SK-N-SH (cell line): ENCODE data around the gene MACROD2. TPM values are rescaled to one million over a fixed set of nuclear protein-coding genes. Genes with fewer than 3 reads are reported as not detected.
A peak's percentile ranks its signal among the peaks of the same experiment; 100 is the strongest.

Source experiments
- CTCF ChIA-PET: fragments of 300-600, 350-600 bp; formaldehyde crosslinking; extraction: SDS; loops from one replicate; lab custom pipeline; 2021; lab: Yijun Ruan, JAX
- POLR2A ChIA-PET: fragments of 350-600 bp; sonication (Branson Sonifier 250); formaldehyde crosslinking; extraction: SDS; loops from one replicate; lab custom pipeline; 2020; ENCODE audit warnings: antibody characterized with exemption, inconsistent platforms; lab: Yijun Ruan, JAX
- DNase-seq: peaks from one replicate; pipeline ENCODE4 v3.0.0; 2012
- H2AFZ ChIP-seq: fragments of 200-600 bp; sonication (generic); 2 replicates; pipeline ENCODE4 v1.8.1; 2016; ENCODE audit warnings: antibody characterized with exemption, mild to moderate bottlenecking, low read depth
- H3F3A ChIP-seq: fragments of 200-600 bp; sonication (generic); replicated peaks from 2 replicates; pipeline ENCODE3; 2016; ENCODE audit warnings: antibody characterized with exemption, mild to moderate bottlenecking; ENCODE audit not compliant: insufficient read depth
- H3K27ac ChIP-seq, 2 experiments: fragments of 200-500 bp in 1 of 2; fragments of 200-600 bp in 1 of 2; sonication (Bioruptor generic) in 1 of 2; sonication (generic), shearing (Covaris generic) in 1 of 2; 2 replicates each; pipeline versions ENCODE4 v1.5.1 to v1.6.1; 2014 to 2016; ENCODE audit warnings: low read depth in 2 of 2, inconsistent platforms in 1 of 2, low read length in 1 of 2, mild to moderate bottlenecking in 1 of 2, mixed read lengths in 1 of 2
- H3K27me3 ChIP-seq: fragments of 200-600 bp; sonication (generic), shearing (Covaris generic); 2 replicates; pipeline ENCODE4 v1.6.1; 2016; ENCODE audit warnings: mixed run types; ENCODE audit not compliant: insufficient read depth
- H3K36me3 ChIP-seq, 2 experiments: fragments of 200-500 bp in 1 of 2; fragments of 200-600 bp in 1 of 2; sonication (Bioruptor generic) in 1 of 2; sonication (generic) in 1 of 2; replicated peaks in 1 of 2; 2 replicates each; pipeline versions ENCODE3 to v1.5.1; 2014 to 2016; ENCODE audit warnings: low read length in 1 of 2, mild to moderate bottlenecking in 1 of 2; ENCODE audit not compliant: insufficient read depth in 2 of 2, control insufficient read depth in 1 of 2
- H3K4me1 ChIP-seq, 2 experiments: fragments of 200-500 bp in 1 of 2; fragments of 200-600 bp in 1 of 2; sonication (Bioruptor generic) in 1 of 2; sonication (generic), shearing (Covaris generic) in 1 of 2; 2 replicates each; pipeline versions ENCODE4 v1.5.1 to v1.6.1; 2014 to 2016; ENCODE audit warnings: low read depth in 1 of 2, low read length in 1 of 2, mixed run types in 1 of 2; ENCODE audit not compliant: insufficient read depth in 2 of 2, control insufficient read depth in 1 of 2
- H3K4me2 ChIP-seq: fragments of 200-600 bp; sonication (generic), shearing (Covaris generic); 2 replicates; pipeline ENCODE4 v1.6.1; 2017; ENCODE audit warnings: mixed run types
- H3K4me3 ChIP-seq, 2 experiments: fragments of 200-500 bp in 1 of 2; fragments of 200-600 bp in 1 of 2; sonication (Bioruptor generic) in 1 of 2; sonication (generic), shearing (Covaris generic) in 1 of 2; 2 replicates each; pipeline versions ENCODE4 v1.5.1 to v1.8.1; 2014 to 2016; ENCODE audit warnings: low read depth in 2 of 2, inconsistent platforms in 1 of 2, low read length in 1 of 2, mild to moderate bottlenecking in 1 of 2, mixed read lengths in 1 of 2, moderate library complexity in 1 of 2
- H3K79me2 ChIP-seq: fragments of 200-600 bp; sonication (generic); 2 replicates; pipeline ENCODE4 v1.8.1; 2017; ENCODE audit warnings: mild to moderate bottlenecking; ENCODE audit not compliant: insufficient read depth
- H3K9ac ChIP-seq: fragments of 200-600 bp; sonication (generic); 2 replicates; pipeline ENCODE4 v1.6.1; 2017; ENCODE audit warnings: mixed run types
- H3K9me2 ChIP-seq: fragments of 200-600 bp; sonication (generic); 2 replicates; pipeline ENCODE4 v1.6.1; 2017; ENCODE audit warnings: mixed run types
- H3K9me3 ChIP-seq: fragments of 200-600 bp; sonication (generic); 2 replicates; pipeline ENCODE4 v1.6.1; 2017; ENCODE audit warnings: mixed run types, mild to moderate bottlenecking, moderate library complexity
- H4K20me1 ChIP-seq: fragments of 200-600 bp; sonication (generic); 2 replicates; pipeline ENCODE4 v1.6.1; 2017; ENCODE audit warnings: mild to moderate bottlenecking, mixed run types; ENCODE audit not compliant: insufficient read depth
- ELF1 ChIP-seq: IDR thresholded peaks from 2 replicates; pipeline ENCODE4 v1.4.0; 2012
- EP300 ChIP-seq, 2 experiments: IDR thresholded peaks; 2 replicates each; pipeline versions ENCODE4 v1.4.0 to v1.6.1; 2012; ENCODE audit warnings: borderline replicate concordance in 1 of 2, low read depth in 1 of 2, low read length in 1 of 2
- FOSL2 ChIP-seq: IDR thresholded peaks from 2 replicates; pipeline ENCODE4 v1.4.0; 2012; ENCODE audit warnings: low read depth, mild to moderate bottlenecking, moderate library complexity, borderline replicate concordance
- FOXJ3 ChIP-seq: sonication (generic); formaldehyde crosslinking; IDR thresholded peaks from 2 replicates; pipeline ENCODE4 v1.5.1; 2020; ENCODE audit warnings: mild to moderate bottlenecking, missing genetic modification reagents
- FOXM1 ChIP-seq: IDR thresholded peaks from 2 replicates; pipeline ENCODE4 v1.4.0; 2012; ENCODE audit warnings: low read depth, mild to moderate bottlenecking
- GABPA ChIP-seq: IDR thresholded peaks from 2 replicates; pipeline ENCODE4 v1.4.0; 2012; ENCODE audit warnings: low read depth, mild to moderate bottlenecking
- GATA2 ChIP-seq: sonication (generic); formaldehyde crosslinking; IDR thresholded peaks from 2 replicates; pipeline ENCODE4 v1.5.0; 2020; ENCODE audit warnings: mild to moderate bottlenecking, missing genetic modification reagents
- JUND ChIP-seq: IDR thresholded peaks from 2 replicates; pipeline ENCODE4 v1.4.0; 2012
- MEF2A ChIP-seq: IDR thresholded peaks from 2 replicates; pipeline ENCODE4 v1.4.0; 2012; ENCODE audit warnings: low read depth, borderline replicate concordance
- MXI1 ChIP-seq: IDR thresholded peaks from 2 replicates; pipeline ENCODE4 v1.6.1; 2012; ENCODE audit warnings: mild to moderate bottlenecking, low read depth, low read length, improper control_type of control experiment
- NFIC ChIP-seq: IDR thresholded peaks from 2 replicates; pipeline ENCODE4 v1.4.0; 2012; ENCODE audit warnings: borderline replicate concordance
- NRF1 ChIP-seq: IDR thresholded peaks from 2 replicates; pipeline ENCODE4 v1.6.1; 2012; ENCODE audit warnings: low read depth, mild to moderate bottlenecking, low read length
- POLR2AphosphoS5 ChIP-seq: IDR thresholded peaks from 2 replicates; pipeline ENCODE4 v1.6.1; 2012; ENCODE audit warnings: low read depth, low read length
- RAD21 ChIP-seq: IDR thresholded peaks from 2 replicates; pipeline ENCODE4 v1.6.1; 2012; ENCODE audit warnings: mild to moderate bottlenecking, low read length
- RCOR1 ChIP-seq: fragments of 150-350 bp; IDR thresholded peaks from 2 replicates; pipeline ENCODE4 v1.6.1; 2017; ENCODE audit warnings: antibody characterized with exemption, low read length
- RXRA ChIP-seq: IDR thresholded peaks from 2 replicates; pipeline ENCODE4 v1.4.0; 2012; ENCODE audit warnings: low read depth, mild to moderate bottlenecking, borderline replicate concordance
- SIN3A ChIP-seq: IDR thresholded peaks from 2 replicates; pipeline ENCODE4 v1.6.1; 2012; ENCODE audit warnings: low read depth, mild to moderate bottlenecking, low read length, moderate library complexity, borderline replicate concordance
- SMC3 ChIP-seq: IDR thresholded peaks from 2 replicates; pipeline ENCODE4 v1.6.1; 2012; ENCODE audit warnings: low read depth, low read length, improper control_type of control experiment
- TAF1 ChIP-seq: IDR thresholded peaks from 2 replicates; pipeline ENCODE4 v1.6.1; 2012; ENCODE audit warnings: low read depth, mild to moderate bottlenecking, low read length, moderate library complexity, borderline replicate concordance
- TEAD4 ChIP-seq: IDR thresholded peaks from 2 replicates; pipeline ENCODE4 v1.4.0; 2012; ENCODE audit warnings: mild to moderate bottlenecking, borderline replicate concordance; ENCODE audit not compliant: insufficient read depth
- WGBS: methylation state at CpG from one replicate; pipeline ENCODE4 v1.1.6; 2017; ENCODE audit warnings: low lambda C conversion rate; 5-methylcytosine and 5-hydroxymethylcytosine counted together
- polyA plus RNA-seq, 3 experiments: library from polyadenylated mRNA; depleted of rRNA; stranded (reverse); fragments of >200 nt; gene quantifications; 2 replicates each; pipeline ENCODE4 v1.2.3, GENCODE V29; 2012
- TF ChIP-seq, protein P1 (sequence below): fragments of 200-600 bp; sonication (generic); IDR thresholded peaks from 2 replicates; pipeline ENCODE4 v1.6.1; 2017; ENCODE audit warnings: antibody characterized with exemption, mild to moderate bottlenecking, moderate library complexity
- TF ChIP-seq, protein P2 (sequence below): fragments of 150-350 bp; IDR thresholded peaks from 2 replicates; pipeline ENCODE4 v1.6.1; 2017; ENCODE audit warnings: antibody characterized with exemption, low read length, low read depth, borderline replicate concordance
- TF ChIP-seq, protein P3 (sequence below): IDR thresholded peaks from 2 replicates; pipeline ENCODE4 v1.4.0; 2012; ENCODE audit warnings: low read depth
- TF ChIP-seq, protein P4 (sequence below): IDR thresholded peaks from 2 replicates; pipeline ENCODE4 v1.6.1; 2012; ENCODE audit warnings: mild to moderate bottlenecking, low read depth, low read length, moderate library complexity

The MACROD2 gene
- polyA plus RNA-seq, 1 of the 3 experiments (the other 2 are of a cell fraction): 0.33 TPM

DNA sequence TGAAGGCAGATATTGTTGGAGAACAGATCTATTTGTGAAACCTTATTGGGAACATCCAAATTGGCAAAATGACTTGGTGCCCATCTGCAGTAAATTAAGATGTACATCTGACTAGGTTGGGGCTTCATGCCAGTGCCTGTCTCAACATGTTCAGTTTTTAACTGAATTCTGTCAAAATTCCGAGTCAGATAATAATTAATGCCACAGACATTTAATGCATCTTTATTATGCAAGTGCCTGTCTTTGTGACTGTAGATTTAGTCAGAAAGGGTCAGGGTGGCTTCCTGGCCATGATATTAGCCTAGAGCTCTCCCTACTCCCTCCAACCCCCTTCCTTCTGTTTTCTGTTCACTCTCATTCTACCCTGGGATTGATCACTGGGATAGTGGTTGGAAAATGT, 541.4 kb downstream of the MACROD2 start (continued):
- TF ChIP-seq, protein P1, sequence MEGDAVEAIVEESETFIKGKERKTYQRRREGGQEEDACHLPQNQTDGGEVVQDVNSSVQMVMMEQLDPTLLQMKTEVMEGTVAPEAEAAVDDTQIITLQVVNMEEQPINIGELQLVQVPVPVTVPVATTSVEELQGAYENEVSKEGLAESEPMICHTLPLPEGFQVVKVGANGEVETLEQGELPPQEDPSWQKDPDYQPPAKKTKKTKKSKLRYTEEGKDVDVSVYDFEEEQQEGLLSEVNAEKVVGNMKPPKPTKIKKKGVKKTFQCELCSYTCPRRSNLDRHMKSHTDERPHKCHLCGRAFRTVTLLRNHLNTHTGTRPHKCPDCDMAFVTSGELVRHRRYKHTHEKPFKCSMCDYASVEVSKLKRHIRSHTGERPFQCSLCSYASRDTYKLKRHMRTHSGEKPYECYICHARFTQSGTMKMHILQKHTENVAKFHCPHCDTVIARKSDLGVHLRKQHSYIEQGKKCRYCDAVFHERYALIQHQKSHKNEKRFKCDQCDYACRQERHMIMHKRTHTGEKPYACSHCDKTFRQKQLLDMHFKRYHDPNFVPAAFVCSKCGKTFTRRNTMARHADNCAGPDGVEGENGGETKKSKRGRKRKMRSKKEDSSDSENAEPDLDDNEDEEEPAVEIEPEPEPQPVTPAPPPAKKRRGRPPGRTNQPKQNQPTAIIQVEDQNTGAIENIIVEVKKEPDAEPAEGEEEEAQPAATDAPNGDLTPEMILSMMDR: no peak
- no peak for TF ChIP-seq TAF1
- no peak for TF ChIP-seq FOSL2
- TF ChIP-seq MEF2A: no peak
- no peak for TF ChIP-seq FOXM1
- TF ChIP-seq RXRA: no peak
- TF ChIP-seq EP300 (IDR thresholded peaks at IDR 0.05; ENCODE audit: borderline replicate concordance in 1 of 2, low read depth in 1 of 2, low read length in 1 of 2): peak in 1 of 2 experiments; percentile 93; a peak in 2 of 4 replicates
- no peak for TF ChIP-seq MXI1
- no peak for TF ChIP-seq SIN3A
- no peak for TF ChIP-seq ELF1
- no peak for TF ChIP-seq JUND
- TF ChIP-seq, all 33 proteins: peak for 8

DNA sequence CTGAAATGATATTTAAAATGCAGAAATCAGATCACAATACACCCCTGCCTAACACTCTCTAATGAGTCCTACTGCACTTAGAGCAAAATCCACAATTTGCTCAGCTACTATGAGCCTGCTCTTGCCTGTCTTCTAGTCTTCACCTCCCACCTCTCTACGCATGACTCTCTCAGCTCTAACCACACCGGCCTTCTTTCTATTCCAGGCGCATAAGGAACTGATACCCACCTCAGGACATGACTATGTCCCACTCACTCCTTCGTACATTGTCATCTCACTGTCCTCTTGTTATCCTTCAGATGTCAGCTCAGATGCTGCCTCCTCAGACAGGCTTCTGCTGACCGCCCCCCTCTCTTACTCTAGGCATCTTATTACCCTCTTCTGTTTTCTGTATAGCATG, 543.1 kb downstream of the MACROD2 start:
- no peaks in the 10 kb centered on the region for H3K79me2 ChIP-seq
- H4K20me1 ChIP-seq: no peaks in the 10 kb centered on the region
- CTCF ChIA-PET: interaction anchor here (1.1 kb wide), 1 partner anchor 8 kb away, joined by 4 read pairs; no protein-coding TSS in a partner anchor
- H3K27me3 ChIP-seq: no peaks in the 10 kb centered on the region
- no peaks in the 10 kb centered on the region for H3F3A ChIP-seq
- TF ChIP-seq NFIC (no peak), FOSL2 (no peak), FOXM1 (no peak), TAF1 (no peak), POLR2AphosphoS5 (no peak), SMC3 (no peak), GABPA (no peak), NRF1 (no peak), EP300 (IDR thresholded peaks at IDR 0.05; ENCODE audit: borderline replicate concordance in 1 of 2, low read depth in 1 of 2, low read length in 1 of 2) (no peak), RAD21 (no peak), FOXJ3 (CRISPR knock-in tag) (no peak), TEAD4 (no peak), RXRA (no peak), GATA2 (CRISPR knock-in tag) (no peak), RCOR1 (no peak)
- TF ChIP-seq, protein P2, sequence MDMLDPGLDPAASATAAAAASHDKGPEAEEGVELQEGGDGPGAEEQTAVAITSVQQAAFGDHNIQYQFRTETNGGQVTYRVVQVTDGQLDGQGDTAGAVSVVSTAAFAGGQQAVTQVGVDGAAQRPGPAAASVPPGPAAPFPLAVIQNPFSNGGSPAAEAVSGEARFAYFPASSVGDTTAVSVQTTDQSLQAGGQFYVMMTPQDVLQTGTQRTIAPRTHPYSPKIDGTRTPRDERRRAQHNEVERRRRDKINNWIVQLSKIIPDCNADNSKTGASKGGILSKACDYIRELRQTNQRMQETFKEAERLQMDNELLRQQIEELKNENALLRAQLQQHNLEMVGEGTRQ: no peak
- TF ChIP-seq, protein P3, sequence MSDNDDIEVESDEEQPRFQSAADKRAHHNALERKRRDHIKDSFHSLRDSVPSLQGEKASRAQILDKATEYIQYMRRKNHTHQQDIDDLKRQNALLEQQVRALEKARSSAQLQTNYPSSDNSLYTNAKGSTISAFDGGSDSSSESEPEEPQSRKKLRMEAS: no peak
- TF ChIP-seq, protein P4, sequence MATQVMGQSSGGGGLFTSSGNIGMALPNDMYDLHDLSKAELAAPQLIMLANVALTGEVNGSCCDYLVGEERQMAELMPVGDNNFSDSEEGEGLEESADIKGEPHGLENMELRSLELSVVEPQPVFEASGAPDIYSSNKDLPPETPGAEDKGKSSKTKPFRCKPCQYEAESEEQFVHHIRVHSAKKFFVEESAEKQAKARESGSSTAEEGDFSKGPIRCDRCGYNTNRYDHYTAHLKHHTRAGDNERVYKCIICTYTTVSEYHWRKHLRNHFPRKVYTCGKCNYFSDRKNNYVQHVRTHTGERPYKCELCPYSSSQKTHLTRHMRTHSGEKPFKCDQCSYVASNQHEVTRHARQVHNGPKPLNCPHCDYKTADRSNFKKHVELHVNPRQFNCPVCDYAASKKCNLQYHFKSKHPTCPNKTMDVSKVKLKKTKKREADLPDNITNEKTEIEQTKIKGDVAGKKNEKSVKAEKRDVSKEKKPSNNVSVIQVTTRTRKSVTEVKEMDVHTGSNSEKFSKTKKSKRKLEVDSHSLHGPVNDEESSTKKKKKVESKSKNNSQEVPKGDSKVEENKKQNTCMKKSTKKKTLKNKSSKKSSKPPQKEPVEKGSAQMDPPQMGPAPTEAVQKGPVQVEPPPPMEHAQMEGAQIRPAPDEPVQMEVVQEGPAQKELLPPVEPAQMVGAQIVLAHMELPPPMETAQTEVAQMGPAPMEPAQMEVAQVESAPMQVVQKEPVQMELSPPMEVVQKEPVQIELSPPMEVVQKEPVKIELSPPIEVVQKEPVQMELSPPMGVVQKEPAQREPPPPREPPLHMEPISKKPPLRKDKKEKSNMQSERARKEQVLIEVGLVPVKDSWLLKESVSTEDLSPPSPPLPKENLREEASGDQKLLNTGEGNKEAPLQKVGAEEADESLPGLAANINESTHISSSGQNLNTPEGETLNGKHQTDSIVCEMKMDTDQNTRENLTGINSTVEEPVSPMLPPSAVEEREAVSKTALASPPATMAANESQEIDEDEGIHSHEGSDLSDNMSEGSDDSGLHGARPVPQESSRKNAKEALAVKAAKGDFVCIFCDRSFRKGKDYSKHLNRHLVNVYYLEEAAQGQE: no peak
- no peak overlapping the region for H3K4me2 ChIP-seq
- no peak for DNase-seq
- no peak overlapping the region for H2AFZ ChIP-seq
- H3K9me2 ChIP-seq: no peaks in the 10 kb centered on the region
- H3K4me3 ChIP-seq: no peak overlapping the region
- H3K9me3 ChIP-seq: no peaks in the 10 kb centered on the region
- H3K27ac ChIP-seq: no peak overlapping the region
- POLR2A ChIA-PET: no interaction called here
- H3K4me1 ChIP-seq: peaks cover 0 to 7% of the 10 kb centered on the region in 2 experiments; a peak in 2 of 4 replicates
- H3K9ac ChIP-seq: no peak overlapping the region
- H3K36me3 ChIP-seq: no peaks in the 10 kb centered on the region
- 75% methylated on average over 5 of the region's 5 CpGs for WGBS
